Epidermal melanocyte (primary cell): Measurements from ENCODE around the gene BICDL1.

Source experiments
- DNase-seq: peaks from one replicate; pipeline ENCODE4 v3.0.0; 2011; ENCODE audit warnings: low spot score; ENCODE audit not compliant: insufficient read length

Gene BICDL1

GRCh38 chr12:120049426-120049825, 60.4 kb downstream of the BICDL1 start:
- DNase-seq = no peak

DNA sequence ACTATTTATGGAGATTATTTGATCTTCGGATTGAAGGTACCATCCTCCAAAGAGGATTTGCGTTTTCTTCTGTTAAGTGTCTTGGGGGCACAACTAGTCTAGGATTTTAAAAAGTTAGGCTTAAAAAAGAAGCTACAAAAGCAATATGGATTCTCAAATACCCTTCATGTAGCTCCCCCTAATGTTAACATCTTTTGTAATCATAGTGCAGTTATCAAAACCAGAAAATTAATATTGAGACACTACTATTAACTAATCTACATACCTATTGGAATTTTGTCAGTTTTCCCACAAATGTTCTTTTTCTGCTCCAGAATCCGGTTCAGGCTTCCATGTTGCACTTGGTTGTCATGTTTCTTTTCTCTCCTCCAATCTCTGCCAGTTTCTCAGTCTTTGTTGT, 62.5 kb downstream of the BICDL1 start:
- no peak for DNase-seq

DNA sequence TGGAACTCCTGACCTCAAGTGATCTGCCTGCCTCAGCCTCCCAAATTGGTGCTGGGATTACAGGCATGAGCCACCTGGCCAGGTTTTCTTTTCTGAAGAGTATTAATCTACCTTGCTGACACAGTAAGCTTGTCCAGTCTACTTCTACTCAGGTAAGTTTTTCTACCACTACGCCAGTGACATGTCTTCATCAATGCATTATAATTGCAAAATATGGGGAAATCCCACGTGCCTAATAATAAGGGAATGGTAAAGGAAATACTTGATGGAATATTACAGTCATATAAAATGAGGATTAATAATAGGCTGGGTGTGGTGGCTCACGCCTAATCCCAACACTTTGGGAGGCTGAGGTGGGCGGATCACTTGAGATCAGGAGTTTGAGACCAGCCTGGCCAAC, 65.3 kb downstream of the BICDL1 start:
- DNase-seq = no peak

- no peak for DNase-seq
Measured at GRCh38 chr12:120055231-120056000, 66.4 kb downstream of the BICDL1 start.

- no peak for DNase-seq
Measured at GRCh38 chr12:120056739-120057138, 67.7 kb downstream of the BICDL1 start.

- no peak for DNase-seq
Measured at GRCh38 chr12:120060196-120060595, 71.2 kb downstream of the BICDL1 start.

GRCh38 chr12:120060717-120061116, 71.7 kb downstream of the BICDL1 start:
- no peak for DNase-seq

GRCh38 chr12:120061575-120062214, 72.7 kb downstream of the BICDL1 start:
- no peak for DNase-seq

DNA sequence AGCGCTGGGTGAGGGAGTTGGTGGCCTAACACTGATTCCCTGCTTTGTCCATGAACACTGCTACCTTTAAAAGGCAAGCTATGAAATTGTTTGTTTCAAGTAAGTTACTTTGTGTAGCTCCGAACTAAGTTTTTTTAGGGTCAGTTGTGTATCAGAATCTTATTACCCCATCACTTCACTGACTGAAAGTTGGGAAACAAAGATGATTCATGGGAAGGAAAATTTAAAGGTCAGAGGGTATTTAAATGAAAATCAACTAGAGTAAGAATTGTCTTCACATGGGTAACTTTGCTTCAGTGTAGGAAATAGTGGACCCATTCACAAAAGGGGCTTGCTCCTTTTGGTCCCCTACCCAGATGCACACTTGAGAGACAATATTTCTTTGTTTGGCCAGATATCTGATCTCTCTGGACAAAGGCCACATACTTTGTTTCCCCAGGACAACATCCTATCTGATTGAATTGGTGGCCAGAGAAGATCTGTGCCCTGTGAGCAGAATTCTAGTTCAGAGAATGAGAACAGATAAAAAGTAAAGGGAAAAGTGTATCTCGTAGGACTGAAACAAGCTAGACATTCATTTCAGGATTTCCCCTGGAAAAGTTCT, 74.0 kb downstream of the BICDL1 start:
- DNase-seq = no peak

DNA sequence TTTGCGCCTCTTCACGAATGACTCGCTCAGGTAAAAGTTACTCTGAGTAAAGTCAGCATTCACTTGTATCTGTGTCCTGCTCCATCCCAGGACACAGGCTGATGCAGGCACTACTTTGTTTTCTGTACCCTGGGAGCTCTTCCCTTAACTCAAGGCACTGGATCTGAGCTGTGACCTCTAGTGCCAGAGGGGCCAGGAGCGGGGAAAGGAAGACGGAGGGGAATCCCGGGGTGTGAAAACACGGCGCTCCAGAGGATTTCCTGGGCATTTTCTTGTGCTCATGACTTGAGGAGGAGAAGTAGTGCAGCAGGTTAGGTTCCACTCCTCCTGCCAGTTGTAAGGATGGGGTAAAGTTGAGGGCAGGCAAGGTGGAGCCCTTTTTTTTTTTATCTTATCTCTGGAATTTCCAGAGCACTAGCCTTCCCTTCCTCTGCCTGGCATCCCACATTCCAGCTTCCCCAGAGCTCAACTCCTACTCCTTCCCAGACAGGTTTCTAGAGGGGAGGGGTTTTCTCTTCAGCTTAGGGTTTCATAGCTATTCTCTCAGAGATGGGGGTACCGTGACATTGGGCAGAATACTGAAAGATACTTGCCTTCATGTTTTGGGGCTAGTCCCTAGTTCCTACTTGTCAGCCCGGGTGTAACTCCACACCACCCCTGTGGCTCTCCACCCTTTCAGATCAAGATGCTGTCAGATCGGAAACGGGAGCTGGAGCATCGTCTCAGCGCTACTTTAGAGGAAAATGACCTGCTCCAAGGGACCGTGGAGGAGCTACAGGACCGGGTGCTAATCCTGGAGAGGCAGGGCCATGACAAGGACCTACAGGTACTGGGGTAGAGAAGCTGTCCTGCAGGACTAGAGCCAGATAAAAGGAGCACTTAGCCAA, 75.3 kb downstream of the BICDL1 start:
- no peak for DNase-seq

GRCh38 chr12:120065472-120065871, 76.4 kb downstream of the BICDL1 start:
- DNase-seq = no peak

DNA sequence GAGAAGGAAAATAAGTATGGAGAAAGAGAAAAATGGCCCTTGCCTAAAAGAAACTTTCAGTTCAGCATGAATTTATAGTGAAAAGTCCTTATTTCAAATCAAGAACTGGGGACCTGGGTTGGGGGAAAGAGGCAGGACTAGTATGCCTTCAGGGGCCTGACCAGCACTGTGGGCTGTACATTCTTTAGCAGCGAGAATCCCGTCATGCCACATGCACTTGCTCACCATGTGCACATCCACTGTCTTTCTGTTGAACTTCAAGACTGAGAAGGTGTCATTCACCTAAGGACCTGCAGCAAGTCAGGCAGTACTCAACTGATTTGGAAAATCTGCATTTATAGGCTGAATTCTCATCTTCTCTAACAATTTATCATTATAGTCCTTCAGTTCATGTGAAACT, 77.3 kb downstream of the BICDL1 start:
- DNase-seq = no peak

DNA sequence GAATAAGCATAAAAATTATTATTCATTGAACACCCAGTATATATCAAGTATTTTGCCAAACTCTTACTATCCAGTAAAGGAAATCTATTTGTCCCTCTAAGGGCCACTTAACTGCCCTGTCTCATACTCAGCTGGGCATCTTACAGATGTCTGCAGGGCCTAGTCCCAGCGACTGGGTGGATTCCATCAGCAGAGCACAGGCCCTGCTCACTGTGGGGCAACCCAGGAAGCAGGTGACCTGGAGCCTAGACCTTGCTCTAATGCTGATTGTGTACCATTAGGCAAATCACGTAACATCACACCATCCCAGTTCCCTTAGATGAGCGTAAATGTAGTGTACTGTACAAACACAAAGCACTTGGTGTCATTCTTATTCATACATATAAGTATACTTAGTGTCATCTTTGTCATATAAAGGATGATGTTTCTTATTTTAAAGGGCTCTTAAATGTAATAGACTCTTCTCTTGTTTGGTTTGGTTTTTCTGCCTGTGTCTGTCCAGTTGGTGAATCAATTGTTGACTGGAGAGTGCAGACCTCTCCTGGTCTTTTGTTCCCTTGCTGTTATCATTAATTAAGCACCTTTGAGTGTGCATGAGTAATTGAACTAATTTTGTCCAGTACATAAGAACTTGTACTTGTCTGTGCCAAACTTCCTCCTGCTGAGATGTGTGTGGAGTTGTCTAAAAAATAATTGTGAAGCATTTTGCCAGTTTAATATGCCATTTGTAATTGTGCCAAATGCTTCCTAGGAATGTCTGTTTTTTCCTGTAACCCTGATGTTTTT, 78.2 kb downstream of the BICDL1 start:
- no peak for DNase-seq

DNA sequence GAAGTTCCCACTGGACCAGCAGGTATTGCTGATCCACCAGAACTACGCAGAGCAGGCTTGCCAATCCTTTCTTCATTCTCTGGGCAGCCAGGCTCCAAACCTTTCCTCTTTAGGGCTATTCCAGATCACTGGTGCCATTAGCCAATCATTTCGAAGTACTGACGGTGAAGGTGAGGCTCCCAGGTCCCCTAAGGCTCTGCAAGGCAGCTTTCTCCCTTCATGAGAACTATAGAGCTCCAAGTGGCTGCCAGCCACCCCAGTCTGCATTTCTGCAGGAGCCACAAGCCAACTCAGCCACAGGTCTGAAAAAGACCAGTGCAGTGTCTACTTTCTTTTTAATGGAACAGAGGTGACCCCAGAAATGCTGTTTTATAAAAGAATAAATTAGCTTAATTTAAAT, 78.9 kb downstream of the BICDL1 start:
- no peak for DNase-seq

GRCh38 chr12:120069278-120069677, 80.2 kb downstream of the BICDL1 start:
- DNase-seq = no peak

- no peak for DNase-seq
Measured at GRCh38 chr12:120071493-120072020, 82.5 kb downstream of the BICDL1 start.

GRCh38 chr12:120072472-120073249, 83.6 kb downstream of the BICDL1 start:
- DNase-seq = no peak

GRCh38 chr12:120075034-120075616, 86.1 kb downstream of the BICDL1 start:
- no peak for DNase-seq

GRCh38 chr12:120076651-120077050, 87.6 kb downstream of the BICDL1 start:
- DNase-seq = no peak
